ENCODE data around the gene EPHB3.
A peak's percentile ranks its signal among the peaks of the same experiment; 100 is the strongest.

EPHB3 gene

DNA sequence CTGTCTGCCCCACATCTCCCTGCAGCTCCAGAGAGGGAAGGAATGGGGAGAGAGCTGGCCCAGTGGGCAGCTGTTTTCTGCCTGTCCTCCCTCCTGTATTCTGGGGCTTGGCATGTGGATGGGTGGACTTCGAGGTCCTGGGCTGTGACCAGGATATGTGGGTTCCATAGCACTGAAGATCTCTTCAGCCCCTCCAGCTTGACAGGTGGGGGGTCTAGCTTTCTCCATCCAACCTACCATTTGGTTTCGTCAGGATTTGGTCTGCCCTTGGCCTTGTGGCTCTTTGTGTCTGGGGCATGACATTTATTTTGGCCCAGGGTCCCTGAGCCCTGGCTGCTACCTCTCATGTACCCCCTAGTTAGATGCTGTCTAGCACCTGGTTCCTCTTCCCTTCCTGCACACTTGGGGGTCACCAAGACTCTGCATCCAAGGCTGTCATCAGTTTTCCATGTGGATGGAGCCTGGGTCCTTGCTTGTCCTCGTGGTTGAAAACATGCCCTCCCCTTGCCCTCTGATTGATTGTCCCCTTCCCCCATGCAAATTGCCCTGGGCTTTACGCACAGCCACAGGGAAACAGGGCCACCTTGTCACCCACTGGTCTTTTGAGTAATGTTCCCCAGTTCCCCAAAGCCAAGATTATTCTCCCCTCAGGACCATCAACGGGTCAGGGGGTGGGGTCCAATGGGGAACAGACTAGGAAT lies 3.2 kb downstream of the EPHB3 start:
- DNase-seq: no peak

DNA sequence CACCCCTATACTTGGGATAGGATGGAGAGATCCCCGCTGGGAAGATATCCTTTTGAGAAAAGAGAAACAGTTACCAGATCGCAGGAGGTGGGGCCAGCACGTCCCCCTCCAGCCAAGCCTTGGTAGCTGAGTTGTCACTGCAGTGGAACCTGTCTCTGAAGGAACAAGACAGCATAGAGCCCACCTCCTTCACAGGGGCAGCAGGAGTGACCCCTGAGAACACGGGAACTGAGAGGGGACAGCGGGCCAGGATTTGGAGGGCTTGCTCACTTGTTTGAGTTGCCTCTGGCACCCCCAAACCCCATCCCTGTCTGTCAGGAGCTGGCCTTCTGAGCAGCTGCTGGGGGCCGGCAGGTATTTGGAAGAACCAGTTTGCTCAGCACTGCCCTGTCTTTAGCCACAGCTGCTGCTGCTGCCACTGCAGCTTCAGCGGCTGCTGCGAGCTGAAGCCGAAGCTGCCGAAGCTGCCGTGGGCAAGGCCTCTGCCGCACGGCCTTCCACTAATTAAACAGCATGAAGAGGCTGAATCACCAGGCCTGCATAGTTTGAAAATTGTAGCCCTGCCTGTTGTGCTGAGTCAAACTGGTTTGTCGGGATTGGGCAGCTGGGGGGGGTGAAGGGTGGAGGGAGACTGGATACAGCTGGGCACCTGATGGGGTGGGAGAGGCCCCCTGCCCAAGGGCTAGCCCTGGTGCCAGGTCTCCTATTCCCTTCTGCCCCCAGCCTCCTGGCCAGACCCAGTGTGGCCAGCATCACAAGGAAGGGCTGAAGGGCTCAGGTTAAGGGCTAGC lies 4.0 kb downstream of the EPHB3 start:
- peak; percentile 76 for DNase-seq

DNA sequence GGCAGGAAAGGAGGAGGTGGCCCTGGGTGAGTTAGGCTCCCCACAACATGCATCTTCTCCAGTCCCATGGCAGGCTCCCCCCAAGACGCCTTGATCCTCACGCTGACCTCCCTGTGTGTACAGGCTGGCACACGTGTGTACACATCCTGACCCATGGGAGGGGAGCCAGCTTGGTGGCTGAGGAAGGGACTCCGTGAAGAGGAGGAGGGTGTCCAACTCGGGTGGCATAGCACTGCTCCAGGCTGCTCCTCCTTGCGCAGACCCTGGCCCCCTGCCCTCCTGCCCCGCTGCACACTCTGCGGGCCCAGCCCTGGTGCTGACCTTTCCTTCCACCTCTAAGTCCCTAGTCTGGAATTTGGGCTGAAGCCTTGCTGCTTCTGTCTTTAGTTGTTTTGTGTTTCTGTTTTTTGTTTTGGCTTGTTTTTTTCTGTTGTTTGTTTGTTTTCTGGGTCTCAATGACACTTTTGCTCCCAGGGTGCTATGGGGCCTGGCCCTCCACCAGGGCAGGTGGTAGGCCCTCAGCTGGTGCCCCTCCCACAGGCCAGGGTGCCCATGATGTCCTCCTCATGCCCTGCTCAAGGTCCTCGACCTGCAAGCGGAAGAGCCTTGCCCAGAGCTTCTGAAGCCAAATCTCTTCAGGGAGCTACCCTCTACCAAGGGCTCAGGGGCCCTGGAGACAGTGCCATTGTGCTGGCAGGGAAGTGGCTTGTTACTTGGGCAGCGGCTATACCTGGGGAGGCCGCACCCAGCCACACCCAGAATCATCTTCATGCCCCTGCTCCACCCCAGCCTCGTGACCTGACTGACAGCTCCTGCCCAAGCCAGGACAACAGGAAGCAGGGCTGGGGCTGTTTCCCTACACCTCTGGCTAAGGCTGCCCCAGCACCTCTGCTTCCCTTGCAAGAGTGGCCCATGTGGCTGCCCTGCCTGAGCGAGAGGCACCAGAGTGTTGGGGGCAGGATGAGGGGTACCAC lies 5.1 kb downstream of the EPHB3 start:
- DNase-seq: no peak

DNA sequence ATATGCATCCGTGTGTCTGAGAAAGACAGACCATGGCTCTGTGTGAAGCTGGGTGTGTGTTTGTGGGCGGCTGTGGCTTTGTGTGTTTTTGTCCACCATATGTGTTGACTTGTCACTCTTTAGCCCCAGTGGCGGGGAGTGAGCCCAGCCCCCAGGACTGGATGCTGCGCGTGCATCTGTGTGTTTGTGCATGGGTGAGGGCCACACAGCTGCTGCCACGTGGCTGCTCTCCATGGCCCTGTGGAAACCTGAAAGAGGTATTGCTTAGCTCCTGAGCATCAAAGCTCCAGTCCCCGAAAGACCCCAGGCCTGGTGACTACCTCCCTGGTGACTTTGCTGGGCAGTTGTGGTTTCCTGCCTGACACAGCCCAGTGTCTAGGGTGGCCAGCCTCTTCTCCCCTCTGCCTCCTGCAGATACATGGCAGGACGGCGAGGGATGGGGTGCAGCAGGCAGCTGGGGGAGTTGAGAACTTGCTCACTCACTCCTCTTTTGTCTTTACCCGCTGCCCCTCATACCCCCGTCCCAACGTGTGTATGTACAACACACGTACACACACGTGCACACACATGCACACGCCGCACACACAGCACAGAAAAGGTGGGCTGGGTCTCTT lies 6.5 kb downstream of the EPHB3 start:
- peak; percentile 55 for DNase-seq

DNA sequence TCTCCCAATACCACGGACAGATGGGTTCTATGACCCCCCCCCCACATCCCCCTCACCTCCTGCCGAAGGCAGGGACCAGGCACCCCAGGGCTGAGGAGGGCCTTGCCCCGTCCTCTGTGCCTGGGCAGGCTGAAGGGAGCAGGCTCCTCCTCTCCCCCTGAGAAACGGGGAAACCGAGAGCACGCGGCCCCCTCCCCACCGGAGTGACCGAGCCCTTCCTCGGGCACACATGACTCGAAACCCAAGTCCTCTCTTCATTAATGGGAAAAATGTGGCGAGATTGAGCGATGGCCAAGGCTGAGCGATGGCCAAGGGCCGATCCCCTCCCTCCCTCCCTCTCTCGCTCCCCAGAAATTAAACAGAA lies 7.0 kb downstream of the EPHB3 start:
- no peak for DNase-seq

DNA sequence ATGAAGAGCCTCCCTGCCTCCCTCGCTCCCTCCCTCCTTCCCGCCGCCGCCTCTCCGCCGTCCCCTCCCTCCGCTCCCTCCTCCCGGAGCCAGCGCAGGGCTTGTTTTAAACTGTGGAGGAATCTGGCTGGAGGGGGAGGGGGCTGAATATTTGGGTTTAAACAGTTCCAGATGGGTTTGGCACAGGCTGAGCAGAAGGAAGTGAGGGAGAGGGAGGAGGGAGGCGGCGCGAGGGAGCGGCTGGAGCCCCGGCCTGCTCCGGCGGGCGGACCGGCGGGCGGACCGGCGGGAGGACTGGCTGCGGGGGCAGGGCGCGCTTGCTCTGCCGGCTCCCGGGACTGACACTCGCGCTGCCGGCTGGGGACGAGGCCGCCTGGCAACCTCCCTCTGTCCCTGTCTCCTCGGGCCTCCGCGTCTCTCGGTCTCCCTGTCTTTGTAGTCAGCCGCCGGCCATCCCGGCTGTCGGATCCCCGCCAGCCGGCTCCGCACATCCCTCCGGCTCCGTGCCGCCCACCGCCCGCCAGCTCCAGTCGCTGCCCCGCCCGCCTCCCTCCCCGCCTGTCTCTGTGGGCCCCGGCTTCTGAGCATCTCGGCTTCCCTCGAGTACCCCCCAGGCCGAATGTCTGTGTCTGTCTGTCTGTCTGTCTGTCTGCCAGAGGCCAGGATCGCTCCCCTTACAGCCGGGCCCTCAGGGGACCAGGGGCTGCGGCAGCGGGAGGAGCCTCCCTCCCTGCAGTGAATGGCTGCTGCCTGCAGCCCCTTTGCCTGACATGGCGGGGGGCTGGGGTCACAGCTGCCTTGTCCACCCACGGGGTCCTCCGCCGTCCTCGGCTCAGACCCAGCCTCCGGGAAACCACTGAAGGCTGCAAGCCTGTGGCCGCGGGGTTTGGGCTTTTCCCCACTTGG lies 7.6 kb downstream of the EPHB3 start:
- DNase-seq: peak; percentile 83

DNA sequence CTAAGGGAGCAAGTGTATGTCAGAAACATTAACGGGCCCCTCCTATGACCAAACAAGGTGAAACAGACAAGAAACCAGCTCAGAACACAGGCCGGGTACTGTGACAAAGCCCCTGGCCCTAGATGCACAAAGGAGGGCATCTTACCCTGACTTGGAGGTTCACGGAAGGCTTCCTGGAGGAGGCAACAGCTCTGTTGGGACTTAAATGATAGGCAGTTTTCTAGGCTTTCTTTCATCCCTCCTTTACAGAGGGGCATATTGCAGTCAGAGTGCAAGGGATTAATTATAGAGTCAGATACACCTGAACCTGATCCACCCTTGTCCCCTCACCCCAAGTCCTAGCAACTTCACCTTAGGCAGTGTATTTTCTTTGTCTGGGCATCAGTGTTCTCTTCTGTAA lies 8.4 kb downstream of the EPHB3 start:
- no peak for DNase-seq

DNA sequence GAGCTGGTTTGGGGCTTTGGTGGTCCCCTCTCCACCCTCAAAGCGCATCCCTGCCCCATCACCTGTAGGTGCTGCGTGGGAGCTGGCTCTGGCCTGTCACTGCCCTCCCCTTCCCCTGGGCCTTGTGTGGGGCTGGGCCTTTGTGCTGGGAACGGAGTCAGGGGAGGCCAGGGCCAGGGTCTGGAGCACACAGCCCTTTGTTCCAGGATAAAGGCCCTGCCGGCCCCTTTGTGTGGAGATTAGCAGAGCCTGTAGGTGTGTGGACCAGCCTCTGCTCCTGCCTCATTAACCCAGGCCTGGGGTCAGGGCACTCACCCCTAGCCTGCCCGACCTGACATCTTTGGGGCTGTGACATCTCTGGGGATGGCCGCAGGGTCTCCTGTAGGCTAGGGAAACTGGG lies 8.9 kb downstream of the EPHB3 start:
- DNase-seq: peak; percentile 61

DNA sequence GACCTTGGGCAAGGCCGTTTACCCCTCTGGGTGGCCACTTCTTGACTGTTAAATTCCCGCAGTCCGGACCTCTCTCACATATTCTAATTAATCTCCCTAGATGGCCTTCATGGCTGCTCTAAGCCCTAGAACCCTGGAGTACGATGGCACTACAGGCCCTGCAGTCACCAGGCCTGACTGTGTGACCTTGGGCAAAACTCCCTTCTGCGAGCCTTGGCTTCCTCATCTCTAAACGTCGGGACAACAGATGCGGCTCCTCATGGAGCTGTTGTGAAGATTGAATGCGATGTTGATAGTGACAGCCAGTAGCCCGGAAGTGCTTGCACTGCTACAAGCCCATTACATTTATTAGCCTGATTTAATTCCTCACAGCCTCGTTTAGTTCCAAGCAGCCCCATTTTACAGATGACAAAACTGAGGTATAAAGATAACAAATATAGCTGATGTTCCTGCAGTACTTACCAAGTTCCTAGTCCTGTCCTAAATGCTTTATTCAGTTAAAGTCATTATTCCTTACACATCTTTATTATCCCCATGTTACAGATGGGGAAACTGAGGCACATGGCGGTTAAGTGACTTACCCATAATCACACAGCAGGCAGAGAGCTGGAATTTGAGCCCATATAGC lies 10.3 kb downstream of the EPHB3 start:
- no peak for DNase-seq

DNA sequence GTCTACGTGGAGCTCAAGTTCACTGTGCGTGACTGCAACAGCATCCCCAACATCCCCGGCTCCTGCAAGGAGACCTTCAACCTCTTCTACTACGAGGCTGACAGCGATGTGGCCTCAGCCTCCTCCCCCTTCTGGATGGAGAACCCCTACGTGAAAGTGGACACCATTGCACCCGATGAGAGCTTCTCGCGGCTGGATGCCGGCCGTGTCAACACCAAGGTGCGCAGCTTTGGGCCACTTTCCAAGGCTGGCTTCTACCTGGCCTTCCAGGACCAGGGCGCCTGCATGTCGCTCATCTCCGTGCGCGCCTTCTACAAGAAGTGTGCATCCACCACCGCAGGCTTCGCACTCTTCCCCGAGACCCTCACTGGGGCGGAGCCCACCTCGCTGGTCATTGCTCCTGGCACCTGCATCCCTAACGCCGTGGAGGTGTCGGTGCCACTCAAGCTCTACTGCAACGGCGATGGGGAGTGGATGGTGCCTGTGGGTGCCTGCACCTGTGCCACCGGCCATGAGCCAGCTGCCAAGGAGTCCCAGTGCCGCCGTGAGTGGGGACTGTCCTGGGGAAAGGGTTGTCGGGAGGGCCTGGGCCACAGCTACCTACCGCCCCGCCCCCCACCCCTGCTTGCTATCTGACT lies 11.2 kb downstream of the EPHB3 start:
- no peak for DNase-seq

DNA sequence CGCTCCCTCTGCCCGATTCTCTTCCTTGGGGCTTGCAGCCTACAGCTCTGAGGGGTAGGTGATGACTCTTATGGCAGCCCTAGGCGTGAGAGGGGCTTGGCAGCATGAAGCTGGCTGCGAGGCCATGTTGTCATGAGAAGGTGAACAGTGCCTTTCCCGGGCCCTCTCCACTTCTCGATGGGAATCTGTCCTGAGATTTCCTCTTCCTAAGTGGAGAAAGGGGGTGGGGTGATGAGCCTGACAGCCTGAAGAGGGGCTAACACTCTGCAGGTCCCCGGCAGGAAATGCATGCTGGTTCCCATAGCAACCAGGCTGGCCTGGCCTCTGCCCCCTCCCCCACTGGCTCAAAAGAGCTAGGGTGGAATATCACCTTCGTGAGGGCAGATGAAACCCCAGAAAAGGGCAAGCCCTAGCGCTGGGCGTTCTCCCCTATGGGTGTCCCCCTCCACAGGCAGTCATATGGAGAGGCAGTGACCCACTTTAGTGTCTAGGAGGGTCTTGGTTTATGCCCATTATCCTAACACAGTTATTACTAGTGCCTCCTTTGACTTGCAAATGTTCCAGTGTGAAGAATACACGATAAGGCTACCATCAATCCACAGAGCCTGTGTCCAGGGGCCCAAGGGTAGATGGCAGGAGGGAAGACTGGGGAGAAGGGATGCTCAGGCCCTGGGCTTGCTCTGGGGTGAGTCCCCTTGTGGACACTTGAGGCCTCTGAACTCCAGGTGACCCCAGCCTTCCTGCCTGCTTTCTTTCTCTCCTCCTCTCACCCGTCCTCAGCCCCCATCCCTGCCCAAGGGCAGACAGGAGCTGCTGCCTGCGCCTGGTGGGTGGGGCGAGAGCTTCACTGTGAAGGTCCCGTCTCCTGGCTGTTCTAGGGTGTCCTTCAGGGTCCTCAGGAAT lies 13.2 kb downstream of the EPHB3 start:
- peak; percentile 81 for DNase-seq

DNA sequence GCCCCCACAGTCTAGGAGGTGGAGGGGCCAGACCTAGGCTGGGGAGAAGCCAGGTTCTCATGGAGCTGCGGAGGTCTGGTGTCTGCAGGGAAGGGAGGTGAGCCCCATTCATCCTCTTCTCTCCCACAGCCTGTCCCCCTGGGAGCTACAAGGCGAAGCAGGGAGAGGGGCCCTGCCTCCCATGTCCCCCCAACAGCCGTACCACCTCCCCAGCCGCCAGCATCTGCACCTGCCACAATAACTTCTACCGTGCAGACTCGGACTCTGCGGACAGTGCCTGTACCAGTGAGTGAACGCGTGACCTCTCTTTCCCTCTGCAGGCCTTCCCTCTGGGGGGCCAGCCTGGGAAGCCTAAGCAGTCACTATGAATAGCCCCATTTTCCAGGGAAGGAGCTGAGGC lies 14.1 kb downstream of the EPHB3 start:
- no peak for DNase-seq

DNA sequence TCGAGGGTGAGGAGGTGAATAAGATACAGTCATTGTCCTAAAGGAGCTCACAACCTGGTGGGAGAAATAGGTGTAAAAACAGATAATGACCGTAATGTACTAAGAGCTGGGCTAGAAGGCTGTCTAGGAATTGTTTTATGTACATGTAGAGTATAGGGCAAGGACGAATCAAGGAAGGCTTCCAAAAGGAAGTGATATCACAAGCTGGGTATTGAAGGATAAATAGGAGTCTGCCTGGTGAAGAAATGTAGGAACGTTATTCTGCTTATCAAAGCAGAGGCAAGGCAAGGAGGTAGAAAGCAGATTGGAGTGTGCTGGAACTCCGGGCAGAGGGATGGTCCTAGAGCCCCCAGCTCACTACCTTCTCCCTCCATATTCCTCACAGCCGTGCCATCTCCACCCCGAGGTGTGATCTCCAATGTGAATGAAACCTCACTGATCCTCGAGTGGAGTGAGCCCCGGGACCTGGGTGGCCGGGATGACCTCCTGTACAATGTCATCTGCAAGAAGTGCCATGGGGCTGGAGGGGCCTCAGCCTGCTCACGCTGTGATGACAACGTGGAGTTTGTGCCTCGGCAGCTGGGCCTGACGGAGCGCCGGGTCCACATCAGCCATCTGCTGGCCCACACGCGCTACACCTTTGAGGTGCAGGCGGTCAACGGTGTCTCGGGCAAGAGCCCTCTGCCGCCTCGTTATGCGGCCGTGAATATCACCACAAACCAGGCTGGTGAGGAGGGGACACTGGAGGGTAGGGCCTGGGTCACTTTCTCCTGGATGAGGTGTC lies 15.1 kb downstream of the EPHB3 start:
- no peak for DNase-seq

DNA sequence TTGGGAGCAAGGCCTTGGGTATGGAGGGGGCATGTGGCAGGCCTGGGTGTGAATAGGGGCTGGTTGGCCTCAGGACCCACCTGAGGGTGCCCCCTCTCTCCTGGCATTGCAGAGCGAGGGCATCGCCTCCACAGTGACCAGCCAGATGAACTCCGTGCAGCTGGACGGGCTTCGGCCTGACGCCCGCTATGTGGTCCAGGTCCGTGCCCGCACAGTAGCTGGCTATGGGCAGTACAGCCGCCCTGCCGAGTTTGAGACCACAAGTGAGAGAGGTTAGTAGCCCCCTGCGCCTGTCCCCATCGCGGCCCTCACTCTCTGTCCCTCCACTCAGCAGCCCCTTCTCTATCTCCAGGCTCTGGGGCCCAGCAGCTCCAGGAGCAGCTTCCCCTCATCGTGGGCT lies 16.0 kb downstream of the EPHB3 start:
- DNase-seq: no peak

DNA sequence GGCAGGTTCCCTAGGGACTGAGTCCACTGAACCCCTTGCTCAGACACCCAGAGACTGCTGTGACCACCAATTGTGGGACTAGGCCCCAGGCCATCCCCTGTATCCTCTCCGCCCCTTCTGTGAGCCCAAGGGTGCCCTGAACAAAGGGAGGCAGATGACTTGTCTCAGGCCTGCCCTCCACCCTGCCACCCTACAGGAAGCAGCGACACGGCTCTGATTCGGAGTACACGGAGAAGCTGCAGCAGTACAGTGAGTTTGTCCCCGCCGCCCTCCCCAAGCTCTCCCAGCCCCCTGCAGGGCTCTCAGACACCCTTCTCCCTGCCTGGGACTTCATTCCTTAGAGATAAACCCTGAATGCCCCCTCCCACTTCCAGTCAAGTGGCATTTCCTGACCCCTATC lies 16.6 kb downstream of the EPHB3 start:
- no peak for DNase-seq

DNA sequence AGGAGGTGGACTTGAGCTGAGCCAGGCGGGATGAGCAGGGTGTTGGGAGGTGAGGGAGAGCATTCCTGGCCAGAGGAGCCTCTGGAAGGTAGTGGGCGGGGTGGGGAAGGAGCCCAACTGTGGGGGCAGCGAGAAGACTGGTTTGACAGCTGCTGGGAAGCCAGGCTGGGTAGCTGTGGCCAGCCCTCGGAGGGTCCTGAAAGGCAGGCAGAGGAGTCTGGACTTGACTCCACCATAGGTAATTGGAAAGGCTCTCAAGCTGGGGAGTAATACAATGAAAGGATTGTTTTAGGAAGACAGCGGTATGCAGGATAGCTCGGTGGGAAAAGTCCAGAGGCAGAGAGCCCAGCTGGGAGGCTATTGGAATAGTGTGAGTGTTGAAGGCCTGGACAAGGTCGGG lies 17.2 kb downstream of the EPHB3 start:
- DNase-seq: no peak

DNA sequence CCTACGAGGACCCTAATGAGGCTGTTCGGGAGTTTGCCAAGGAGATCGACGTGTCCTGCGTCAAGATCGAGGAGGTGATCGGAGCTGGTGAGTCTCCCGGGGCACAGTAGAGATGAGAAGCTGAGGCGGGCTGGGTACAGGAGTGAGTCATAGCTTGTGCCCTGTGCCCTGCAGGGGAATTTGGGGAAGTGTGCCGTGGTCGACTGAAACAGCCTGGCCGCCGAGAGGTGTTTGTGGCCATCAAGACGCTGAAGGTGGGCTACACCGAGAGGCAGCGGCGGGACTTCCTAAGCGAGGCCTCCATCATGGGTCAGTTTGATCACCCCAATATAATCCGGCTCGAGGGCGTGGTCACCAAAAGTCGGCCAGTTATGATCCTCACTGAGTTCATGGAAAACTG lies 17.9 kb downstream of the EPHB3 start:
- DNase-seq: no peak

DNA sequence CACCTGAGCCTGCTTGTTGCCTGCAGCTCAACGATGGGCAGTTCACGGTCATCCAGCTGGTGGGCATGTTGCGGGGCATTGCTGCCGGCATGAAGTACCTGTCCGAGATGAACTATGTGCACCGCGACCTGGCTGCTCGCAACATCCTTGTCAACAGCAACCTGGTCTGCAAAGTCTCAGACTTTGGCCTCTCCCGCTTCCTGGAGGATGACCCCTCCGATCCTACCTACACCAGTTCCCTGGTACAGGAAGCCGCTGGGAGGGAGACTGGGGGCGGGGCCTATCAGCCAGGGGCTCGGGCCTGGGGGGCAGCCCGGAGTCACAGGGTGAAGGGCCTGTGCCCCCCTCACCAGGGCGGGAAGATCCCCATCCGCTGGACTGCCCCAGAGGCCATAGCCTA lies 18.8 kb downstream of the EPHB3 start:
- no peak for DNase-seq

DNA sequence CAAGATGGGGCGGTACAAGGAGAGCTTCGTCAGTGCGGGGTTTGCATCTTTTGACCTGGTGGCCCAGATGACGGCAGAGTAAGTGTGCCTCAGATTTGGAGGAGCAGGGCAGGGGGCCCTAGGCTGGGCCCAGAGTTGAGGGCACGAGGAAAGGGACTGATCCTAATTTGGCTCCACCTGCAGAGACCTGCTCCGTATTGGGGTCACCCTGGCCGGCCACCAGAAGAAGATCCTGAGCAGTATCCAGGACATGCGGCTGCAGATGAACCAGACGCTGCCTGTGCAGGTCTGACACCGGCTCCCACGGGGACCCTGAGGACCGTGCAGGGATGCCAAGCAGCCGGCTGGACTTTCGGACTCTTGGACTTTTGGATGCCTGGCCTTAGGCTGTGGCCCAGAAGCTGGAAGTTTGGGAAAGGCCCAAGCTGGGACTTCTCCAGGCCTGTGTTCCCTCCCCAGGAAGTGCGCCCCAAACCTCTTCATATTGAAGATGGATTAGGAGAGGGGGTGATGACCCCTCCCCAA lies 19.8 kb downstream of the EPHB3 start:
- DNase-seq: no peak
